ENCODE measurements around the gene RAB31.

DNA sequence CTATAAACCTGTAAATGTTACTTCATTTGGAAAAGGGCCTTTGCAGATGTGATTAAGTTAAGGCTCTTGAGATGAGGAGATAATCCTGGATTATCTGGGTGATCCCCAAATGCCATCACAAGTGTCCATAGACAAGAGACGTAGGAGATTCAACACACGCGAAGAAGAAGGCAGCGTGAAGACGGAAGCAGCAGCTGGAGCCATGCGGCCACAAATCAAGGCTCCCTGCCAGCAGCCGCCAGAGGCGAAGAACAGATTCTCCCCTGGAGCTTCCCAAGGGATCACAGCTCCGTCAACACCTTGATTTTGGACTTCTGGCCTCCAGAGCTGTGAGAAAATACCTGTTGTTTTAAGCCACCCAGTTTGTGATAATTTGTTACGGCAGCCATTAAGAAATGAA is 194.7 kb downstream of the RAB31 start:
- TF ChIP-seq, protein P1, sequence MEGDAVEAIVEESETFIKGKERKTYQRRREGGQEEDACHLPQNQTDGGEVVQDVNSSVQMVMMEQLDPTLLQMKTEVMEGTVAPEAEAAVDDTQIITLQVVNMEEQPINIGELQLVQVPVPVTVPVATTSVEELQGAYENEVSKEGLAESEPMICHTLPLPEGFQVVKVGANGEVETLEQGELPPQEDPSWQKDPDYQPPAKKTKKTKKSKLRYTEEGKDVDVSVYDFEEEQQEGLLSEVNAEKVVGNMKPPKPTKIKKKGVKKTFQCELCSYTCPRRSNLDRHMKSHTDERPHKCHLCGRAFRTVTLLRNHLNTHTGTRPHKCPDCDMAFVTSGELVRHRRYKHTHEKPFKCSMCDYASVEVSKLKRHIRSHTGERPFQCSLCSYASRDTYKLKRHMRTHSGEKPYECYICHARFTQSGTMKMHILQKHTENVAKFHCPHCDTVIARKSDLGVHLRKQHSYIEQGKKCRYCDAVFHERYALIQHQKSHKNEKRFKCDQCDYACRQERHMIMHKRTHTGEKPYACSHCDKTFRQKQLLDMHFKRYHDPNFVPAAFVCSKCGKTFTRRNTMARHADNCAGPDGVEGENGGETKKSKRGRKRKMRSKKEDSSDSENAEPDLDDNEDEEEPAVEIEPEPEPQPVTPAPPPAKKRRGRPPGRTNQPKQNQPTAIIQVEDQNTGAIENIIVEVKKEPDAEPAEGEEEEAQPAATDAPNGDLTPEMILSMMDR (IDR thresholded peaks at IDR 0.05; ENCODE audit: borderline replicate concordance, extremely low read depth, low read length, poor library complexity, severe bottlenecking) = no peak
- no peak for TF ChIP-seq EZH2 (IDR thresholded peaks at IDR 0.05; ENCODE audit: borderline replicate concordance, low read depth, low read length, severe bottlenecking)

Data from DND-41 (cell line).